Inflammatory macrophage treated with lipopolysaccharide for 4 hours (primary cell): Measurements from ENCODE around the gene KRT14.
"Not testable (repeated sequence)": the region's sequence is repeated elsewhere in the genome, so short reads cannot be mapped to it uniquely, and the experiment has no call there.

Experiments used
- DNase-seq: peaks from one replicate; pipeline ENCODE4 v3.0.0-alpha.2; 2020

KRT14 gene

GRCh38 chr17:41622340-41623183 is 35.9 kb upstream of the KRT14 start:
- not testable (repeated sequence) for DNase-seq

DNA sequence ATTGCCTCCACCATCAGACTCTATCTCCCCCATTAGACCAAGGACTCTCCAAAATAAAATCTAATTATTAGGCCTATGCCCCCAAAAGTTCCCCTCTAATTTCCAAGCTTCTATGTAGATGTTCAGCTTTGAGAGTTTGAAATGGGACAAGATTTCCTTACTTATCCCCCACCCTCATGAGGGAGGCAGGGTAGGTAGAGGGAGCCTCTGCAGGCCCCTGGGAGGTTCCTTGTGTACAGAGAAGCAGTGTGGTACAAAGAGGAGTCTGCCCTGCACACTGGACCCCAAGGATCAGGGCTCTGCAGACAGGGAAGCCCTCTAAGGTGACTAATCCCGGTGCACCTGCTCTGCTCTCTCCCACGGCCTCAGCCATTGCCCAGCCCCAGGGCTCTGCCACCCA is 35.2 kb upstream of the KRT14 start:
- DNase-seq: no peak

DNA sequence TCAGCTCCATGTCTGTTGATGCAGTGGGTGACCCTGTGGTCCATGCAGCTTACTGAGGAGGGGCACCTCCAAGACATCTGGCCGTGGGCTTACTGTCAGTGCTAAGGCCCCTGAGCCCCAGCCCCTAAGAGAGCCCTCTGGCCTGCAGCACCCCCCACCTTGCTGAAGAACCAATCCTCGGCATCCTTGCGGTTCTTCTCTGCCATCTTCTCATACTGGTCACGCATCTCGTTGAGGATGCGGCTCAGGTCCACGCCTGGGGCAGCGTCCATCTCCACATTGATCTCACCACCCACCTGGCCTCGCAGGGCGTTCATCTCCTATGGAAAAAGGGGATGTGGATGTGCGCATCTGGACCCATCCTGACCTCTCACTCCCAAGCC is 34.7 kb upstream of the KRT14 start:
- DNase-seq: not testable (repeated sequence)

DNA sequence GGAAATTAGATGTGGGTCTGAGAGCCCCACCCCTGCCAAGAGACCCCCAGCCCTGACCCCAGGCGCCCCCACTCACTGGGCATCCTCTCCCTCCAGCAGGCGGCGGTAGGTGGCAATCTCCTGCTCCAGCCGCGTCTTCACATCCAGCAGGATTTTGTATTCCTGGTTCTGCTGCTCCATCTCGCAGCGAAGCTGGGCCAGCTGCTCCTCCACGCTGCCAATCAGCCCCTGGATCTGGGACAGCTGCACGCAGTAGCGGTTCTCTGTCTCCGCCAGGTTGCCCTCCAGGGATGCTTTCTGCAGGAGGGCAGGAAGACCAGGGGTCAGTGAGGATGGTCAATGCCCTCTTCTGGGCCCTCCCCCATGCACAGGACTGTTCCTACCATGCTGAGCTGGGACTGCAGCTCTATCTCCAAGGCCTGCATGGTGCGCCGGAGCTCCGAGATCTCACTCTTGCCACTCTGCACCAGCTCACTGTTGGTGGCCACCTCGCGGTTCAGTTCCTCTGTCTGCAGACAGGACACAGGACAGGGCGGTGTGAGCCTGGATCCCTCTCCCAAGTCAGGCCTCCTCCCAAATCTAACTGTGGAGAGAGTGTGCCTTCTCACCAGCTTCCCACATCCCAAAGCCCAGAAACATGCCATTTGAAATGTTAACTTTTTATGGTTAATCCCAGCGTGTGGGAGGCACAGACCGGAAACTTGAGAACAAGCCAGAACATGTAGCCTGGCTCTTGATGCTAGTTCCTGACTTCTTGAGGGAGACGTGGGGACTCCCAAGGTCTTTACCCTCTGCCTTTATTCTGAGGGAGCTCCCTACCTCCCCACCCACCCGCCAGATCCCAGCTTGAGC is 34.1 kb upstream of the KRT14 start:
- DNase-seq: no peak

GRCh38 chr17:41619927-41620582 is 33.4 kb upstream of the KRT14 start:
- DNase-seq: not testable (repeated sequence)

DNA sequence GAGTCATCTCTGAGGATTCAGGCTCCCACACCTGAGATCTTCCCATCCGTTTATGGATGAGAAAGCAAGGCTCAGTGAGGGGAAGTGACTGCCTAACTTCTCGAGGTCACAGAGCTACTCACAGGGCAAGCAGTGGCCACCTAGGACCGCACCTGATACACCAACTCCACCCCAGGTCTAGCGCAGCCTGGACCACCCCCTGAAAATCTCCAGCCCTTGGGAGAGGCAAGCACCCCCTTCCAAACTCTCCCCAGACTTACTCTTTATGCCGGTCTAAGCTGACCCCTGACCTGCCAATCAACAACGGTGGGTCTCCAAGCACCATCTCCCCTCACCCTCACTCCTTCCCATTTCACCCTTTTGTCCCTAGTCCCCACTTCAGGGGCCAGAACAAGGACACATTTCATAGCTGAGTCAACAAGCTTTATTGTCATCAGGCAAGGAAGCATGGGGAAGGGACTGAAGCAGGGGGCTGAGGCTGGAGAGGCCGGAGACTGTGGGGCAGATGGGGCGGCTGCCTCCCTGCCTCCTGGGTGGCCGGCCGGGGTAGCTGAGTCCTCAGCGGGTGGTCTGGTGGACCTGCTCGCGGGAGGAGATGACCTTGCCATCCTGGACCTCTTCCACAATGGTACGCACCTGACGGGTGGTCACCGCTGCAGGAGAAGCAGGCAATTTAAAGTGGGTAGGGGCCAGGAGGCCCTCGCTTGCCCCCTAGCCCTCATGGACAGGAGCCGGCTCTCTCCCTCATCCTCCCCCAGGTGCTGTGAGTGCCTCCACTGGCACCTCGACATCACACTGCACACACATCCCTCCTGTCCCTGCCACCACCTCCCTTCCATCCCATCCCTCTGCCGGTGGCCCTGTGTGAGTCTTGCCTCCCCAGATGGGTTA is 32.6 kb upstream of the KRT14 start:
- no peak for DNase-seq

DNA sequence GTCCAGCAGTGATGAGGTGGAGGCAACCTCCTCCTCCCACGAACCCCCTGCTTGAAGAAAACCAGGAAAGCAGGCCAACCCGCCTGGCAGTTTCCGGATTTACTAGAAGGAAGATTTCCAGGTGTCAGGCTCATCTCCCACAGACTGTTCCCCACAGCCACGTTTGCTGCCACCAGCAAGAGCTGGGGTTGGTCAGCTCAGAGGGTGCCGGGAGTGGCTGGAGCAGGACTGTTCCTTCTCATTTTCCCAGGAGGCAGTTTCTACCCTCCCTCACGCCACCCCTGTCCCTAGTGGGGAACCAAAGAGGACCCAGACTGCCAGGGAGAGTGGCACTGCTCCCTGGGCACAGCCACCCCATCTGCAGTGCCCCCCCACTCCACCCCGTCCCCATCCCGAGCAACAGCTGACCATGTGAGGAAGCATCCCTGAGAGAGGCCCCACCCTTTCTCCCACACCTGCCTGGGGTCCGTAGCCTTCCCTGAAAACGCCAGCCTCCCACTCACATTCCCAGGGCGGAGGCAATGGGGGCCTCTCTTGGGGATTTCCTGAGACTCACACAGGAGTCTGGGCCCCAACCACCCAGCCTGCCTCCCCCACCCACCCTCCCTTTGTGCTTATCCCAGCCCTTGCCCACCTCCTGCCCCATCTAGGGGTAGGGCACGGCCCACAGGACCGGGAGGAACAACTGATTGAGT is 31.8 kb upstream of the KRT14 start:
- DNase-seq: no peak

- no peak for DNase-seq
Measured at GRCh38 chr17:41617698-41618097, 31.0 kb upstream of the KRT14 start.

- DNase-seq: no peak
Measured at GRCh38 chr17:41617136-41617535, 30.4 kb upstream of the KRT14 start.

DNA sequence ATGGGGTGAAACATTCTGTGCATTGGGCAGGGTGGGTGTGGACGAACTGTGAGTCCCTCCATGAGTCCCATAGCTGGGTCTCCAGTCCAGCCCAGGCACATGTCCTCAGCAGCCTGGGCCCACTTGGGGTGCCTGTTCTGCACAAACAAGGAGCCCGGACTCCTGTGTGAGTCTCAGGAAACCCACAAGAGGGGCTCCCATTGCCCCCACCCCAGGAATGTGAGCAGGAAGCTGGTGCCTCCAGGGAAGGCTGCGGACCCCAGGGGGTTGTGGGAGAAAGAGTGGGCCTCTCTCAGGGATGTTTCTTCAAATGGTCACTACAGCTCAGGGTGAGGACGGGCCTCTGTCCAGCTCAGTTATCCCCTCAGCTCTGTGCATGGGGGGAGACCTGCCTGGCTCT is 29.8 kb upstream of the KRT14 start:
- not testable (repeated sequence) for DNase-seq

GRCh38 chr17:41615454-41615853 is 28.8 kb upstream of the KRT14 start:
- no peak for DNase-seq

GRCh38 chr17:41614767-41615166 is 28.1 kb upstream of the KRT14 start:
- DNase-seq: not testable (repeated sequence)

- no peak for DNase-seq
Measured at GRCh38 chr17:41614098-41614497, 27.4 kb upstream of the KRT14 start.

DNA sequence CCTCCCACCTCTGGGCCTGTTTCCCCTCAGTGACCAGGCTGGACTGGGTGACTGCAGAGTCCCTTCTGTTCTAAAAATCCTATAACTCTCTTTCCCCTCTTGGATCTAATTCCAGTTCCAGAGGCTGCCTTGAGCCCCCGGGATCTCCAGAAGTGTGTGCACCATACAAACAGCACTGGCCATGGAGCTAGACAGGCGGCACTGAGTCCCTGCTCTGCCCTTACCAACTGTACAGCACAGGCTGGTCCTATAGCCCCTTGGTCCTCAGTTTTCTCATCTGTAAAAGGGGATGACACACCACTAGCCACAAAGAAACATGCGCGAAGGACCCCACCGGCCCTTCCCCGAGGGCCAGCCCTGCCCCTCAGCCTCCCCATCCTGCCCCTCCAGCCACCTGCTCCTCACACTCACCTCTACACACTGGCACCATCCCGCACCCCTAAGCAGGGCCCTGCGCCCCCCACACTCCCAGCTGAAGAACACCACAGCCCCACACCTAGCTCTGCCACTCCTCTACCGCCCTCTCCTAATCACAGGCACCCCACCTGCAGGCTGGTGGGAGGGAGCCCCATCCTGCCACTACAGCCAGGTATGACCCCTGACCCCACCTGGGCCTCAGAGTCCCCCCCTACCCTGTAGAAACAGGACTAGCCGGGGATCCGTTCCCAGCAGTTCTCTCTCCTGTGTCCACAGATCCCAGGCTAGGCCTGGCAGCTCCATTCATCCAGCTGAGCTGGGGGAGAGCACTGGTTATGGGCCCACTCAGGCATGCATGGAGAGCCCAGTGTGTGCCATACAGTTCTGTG is 26.8 kb upstream of the KRT14 start:
- DNase-seq: no peak

DNA sequence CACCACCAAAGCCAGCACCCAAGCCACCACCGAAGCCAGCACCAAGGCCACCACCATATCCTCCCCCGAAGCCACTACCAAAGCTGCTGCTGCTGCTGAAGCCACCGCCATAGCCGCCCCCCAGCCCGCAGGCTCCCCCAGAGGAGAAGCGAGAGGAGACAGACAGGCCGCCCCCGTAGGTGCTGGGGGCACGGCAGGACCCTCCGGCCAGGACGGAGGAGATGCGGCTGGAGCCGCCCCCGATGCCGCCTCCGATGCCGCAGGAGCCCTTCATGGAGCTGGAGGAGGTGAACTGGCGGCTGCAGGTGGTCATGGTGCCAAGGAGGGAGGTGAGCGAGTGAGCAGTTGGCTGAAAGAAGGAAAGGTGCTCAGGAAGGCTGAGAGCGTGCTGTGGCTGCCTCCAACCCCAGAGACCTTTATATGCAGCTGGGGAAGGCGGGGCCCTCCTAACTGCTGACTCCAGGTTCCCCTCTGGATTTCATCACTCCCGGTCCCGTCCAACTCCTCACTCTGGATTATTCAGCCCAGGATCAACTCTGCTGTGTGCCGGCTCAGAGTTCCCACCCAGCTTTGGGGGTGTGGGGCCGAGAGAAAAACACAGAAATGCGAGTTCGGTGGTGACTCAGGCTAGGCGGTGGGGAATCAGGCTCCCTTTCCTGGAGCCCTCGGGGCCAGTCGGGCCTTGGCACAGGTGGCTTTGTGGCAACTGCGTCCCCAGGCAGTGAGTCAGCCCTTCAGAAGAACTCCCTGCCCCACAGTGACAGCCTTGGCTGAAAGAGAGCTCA is 25.9 kb upstream of the KRT14 start, which contains the start of gene KRT16:
KRT16 (minus strand) TSS at position 392 of the 785 bp plus-strand sequence; CDS start at position 313, 79 bp downstream.
- not testable (repeated sequence) for DNase-seq

DNA sequence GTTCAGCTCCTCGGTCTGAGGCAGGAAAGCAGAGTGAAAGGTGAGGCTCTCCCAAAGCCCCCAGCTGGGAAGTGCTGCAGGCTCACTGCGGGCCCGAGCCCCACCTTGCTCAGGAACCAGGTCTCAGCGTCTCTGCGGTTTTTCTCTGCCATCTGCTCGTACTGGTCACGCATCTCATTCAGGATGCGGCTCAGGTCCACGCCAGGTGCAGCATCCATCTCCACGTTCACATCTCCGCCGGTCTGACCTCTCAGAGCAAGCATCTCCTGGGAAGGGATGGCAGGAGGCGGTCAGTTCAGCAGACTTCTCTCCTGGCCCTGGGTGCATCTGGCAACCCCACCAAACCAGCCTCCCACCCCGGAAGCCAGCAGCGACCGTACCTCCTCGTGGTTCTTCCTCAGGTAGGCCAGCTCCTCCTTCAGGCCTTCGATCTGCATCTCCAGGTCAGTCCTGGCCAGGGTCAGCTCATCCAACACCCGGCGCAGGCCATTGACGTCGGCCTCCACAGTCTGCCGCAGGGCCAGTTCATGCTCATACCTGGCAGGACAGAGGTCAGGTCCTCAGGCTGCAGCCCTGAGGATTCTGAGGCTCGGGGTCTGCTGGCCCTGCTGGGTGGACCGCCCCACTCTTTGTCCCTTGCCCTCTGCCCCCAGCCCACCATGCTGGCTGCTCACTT is 24.4 kb upstream of the KRT14 start:
- no peak for DNase-seq

GRCh38 chr17:41610061-41610517 is 23.4 kb upstream of the KRT14 start:
- DNase-seq: not testable (repeated sequence)

DNA sequence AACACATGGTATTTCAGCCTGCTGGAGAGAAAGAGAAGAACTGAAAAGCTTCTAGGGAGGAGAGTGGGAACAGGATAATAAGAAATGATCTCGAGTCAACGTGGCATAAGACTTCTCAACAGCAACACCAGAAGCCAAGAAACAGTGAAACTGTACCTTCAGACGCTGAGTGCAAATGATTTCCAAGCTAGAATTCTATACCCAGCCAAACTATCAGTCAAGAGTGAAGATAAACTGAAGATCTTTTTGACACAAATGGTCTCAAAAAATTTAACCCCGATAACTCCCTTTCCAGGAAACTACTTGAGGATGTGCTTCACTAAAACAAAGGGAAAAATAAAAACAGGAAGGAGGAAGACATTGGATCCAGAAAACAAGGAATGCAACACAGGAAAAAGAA is 20.2 kb upstream of the KRT14 start:
- DNase-seq: not testable (repeated sequence)

- DNase-seq: no peak
Measured at GRCh38 chr17:41602524-41602923, 15.8 kb upstream of the KRT14 start.
